HepG2 (cell line): ENCODE measurements around the gene C2orf81. TPM values are rescaled to one million over a fixed set of nuclear protein-coding genes. Genes with fewer than 3 reads are reported as not detected.
"Not testable (repeated sequence)": the region's sequence is repeated elsewhere in the genome, so short reads cannot be mapped to it uniquely, and the experiment has no call there.

Source experiments
- ATAC-seq: fragments of 200-7000 bp; cut with Tn5 transposase; 3 replicates; pipeline ENCODE4 v1.9.1; 2020; ENCODE audit warnings: mild to moderate bottlenecking, moderate library complexity
- BruUV-seq: library from RNA; stranded (reverse); fragments of 400-500 nt; replicated peaks from 2 replicates; lab custom pipeline; 2021; lab: Mats Ljungman, UMichigan
- CTCF ChIA-PET: fragments of 300-600 bp; formaldehyde crosslinking; extraction: SDS; loops from one replicate; lab custom pipeline; 2021; ENCODE audit warnings: low total read pairs, inconsistent platforms, low intra/inter-chr PET ratio; lab: Yijun Ruan, JAX
- POLR2A ChIA-PET: fragments of 350-600 bp; sonication (Branson Sonifier 250); formaldehyde crosslinking; loops from one replicate; lab custom pipeline; 2020; ENCODE audit warnings: antibody characterized with exemption, inconsistent platforms; lab: Yijun Ruan, JAX
- DNase-seq: peaks from one replicate; pipeline ENCODE4 v3.0.0-alpha.2; 2015; ENCODE audit warnings: low spot score
- FAIRE-seq: peaks from 3 replicates; lab custom pipeline; 2011; peaks lifted over from hg19 to GRCh38; lab: Jason Lieb, UNC
- H2AFZ ChIP-seq: one replicate; pipeline ENCODE4 v1.6.1; 2011; ENCODE audit warnings: low read length, inconsistent platforms
- H3K27ac ChIP-seq: fragments of 300-600 bp; 3 replicates; pipeline ENCODE4 v1.8.0; 2011; ENCODE audit warnings: mixed run types, mild to moderate bottlenecking, mixed read lengths, low read length, inconsistent platforms; ENCODE audit not compliant: insufficient read depth; ENCODE audit errors: extremely low read length
- H3K27me3 ChIP-seq, 2 experiments: fragments of 200-600 bp in 1 of 2; 2 replicates in 1 of 2; 3 replicates in 1 of 2; pipeline versions ENCODE4 v1.6.0 to v1.8.0; 2011; ENCODE audit warnings: low read length in 2 of 2, mild to moderate bottlenecking in 2 of 2, moderate library complexity in 2 of 2, inconsistent platforms in 1 of 2; ENCODE audit not compliant: insufficient read depth in 2 of 2, control insufficient read depth in 1 of 2
- H3K36me3 ChIP-seq, 2 experiments: fragments of 200-600 bp in 1 of 2; replicated peaks in 1 of 2; 2 replicates in 1 of 2; 3 replicates in 1 of 2; pipeline versions ENCODE4 v1.5.1 to v1.8.0; 2011; ENCODE audit warnings: low read length in 2 of 2, inconsistent platforms in 1 of 2; ENCODE audit not compliant: insufficient read depth in 2 of 2, control insufficient read depth in 1 of 2
- H3K4me1 ChIP-seq: 2 replicates; pipeline ENCODE4 v1.5.1; 2012; ENCODE audit warnings: low read length, inconsistent platforms; ENCODE audit not compliant: insufficient read depth
- H3K4me2 ChIP-seq: 2 replicates; pipeline ENCODE4 v1.6.0; 2011; ENCODE audit warnings: low read depth, low read length, inconsistent platforms
- H3K4me3 ChIP-seq, 3 experiments: fragments of 200-600 bp in 1 of 3; sonication (generic), shearing (Covaris generic) in 1 of 3; replicated peaks in 1 of 3; 2 replicates each; pipeline ENCODE4 v1.5.1; 2011 to 2016; ENCODE audit warnings: low read length in 3 of 3, inconsistent platforms in 2 of 3, low read depth in 2 of 3, mild to moderate bottlenecking in 2 of 3, control low read depth in 1 of 3, mixed read lengths in 1 of 3; ENCODE audit not compliant: insufficient read depth in 1 of 3
- H3K79me2 ChIP-seq: one replicate; pipeline ENCODE4 v1.6.1; 2011; ENCODE audit warnings: low read length, inconsistent platforms; ENCODE audit not compliant: insufficient read depth
- H3K9ac ChIP-seq: 2 replicates; pipeline ENCODE4 v1.6.0; 2011; ENCODE audit warnings: mild to moderate bottlenecking, low read depth, low read length, inconsistent platforms; ENCODE audit not compliant: insufficient read depth
- H3K9me3 ChIP-seq: 2 replicates; pipeline ENCODE4 v1.5.1; 2012; ENCODE audit warnings: mild to moderate bottlenecking, low read length
- H4K20me1 ChIP-seq: 2 replicates; pipeline ENCODE4 v1.6.0; 2011; ENCODE audit warnings: inconsistent platforms, mild to moderate bottlenecking, low read length, moderate library complexity; ENCODE audit not compliant: insufficient read depth
- AGO1 ChIP-seq: fragments of 200-400 bp; formaldehyde crosslinking; IDR thresholded peaks from 2 replicates; pipeline ENCODE4 v1.6.1; 2017; ENCODE audit warnings: mild to moderate bottlenecking, low read depth, low read length, moderate library complexity; ENCODE audit not compliant: poor library complexity, severe bottlenecking
- AGO2 ChIP-seq: fragments of 200-400 bp; formaldehyde crosslinking; optimal IDR thresholded peaks from 2 replicates; pipeline ENCODE3; 2017; ENCODE audit warnings: mild to moderate bottlenecking, low read depth, low read length, moderate library complexity
- NONO ChIP-seq, 2 experiments: fragments of 450-650 bp in 1 of 2; sonication (generic) in 1 of 2; formaldehyde crosslinking in 1 of 2; IDR thresholded peaks in 1 of 2; conservative IDR thresholded peaks in 1 of 2; 2 replicates each; pipeline versions ENCODE4 v1.6.1 to v1.8.0; 2017 to 2022; ENCODE audit warnings: mild to moderate bottlenecking in 1 of 2, missing genetic modification reagents in 1 of 2, moderate library complexity in 1 of 2
- REL ChIP-seq: sonication (generic); formaldehyde crosslinking; conservative IDR thresholded peaks from 2 replicates; pipeline ENCODE4 v1.8.0; 2022; ENCODE audit warnings: mild to moderate bottlenecking, missing genetic modification reagents, moderate library complexity
- ZC3H13 ChIP-seq: sonication (generic); formaldehyde crosslinking; IDR thresholded peaks from 2 replicates; pipeline ENCODE4 v1.8.1; 2023; ENCODE audit warnings: mild to moderate bottlenecking, missing genetic modification reagents, moderate library complexity
- ZGPAT ChIP-seq: IDR thresholded peaks from 2 replicates; pipeline ENCODE4 v1.6.1; 2016; ENCODE audit warnings: mild to moderate bottlenecking
- ZNF530 ChIP-seq: sonication (generic); formaldehyde crosslinking; IDR thresholded peaks from 2 replicates; pipeline ENCODE4 v1.5.0; 2020; ENCODE audit warnings: low read depth, mild to moderate bottlenecking, missing genetic modification reagents
- ZNF558 ChIP-seq: sonication (generic); formaldehyde crosslinking; IDR thresholded peaks from 2 replicates; pipeline ENCODE4 v1.9.0; 2022; ENCODE audit warnings: mild to moderate bottlenecking, missing genetic modification reagents, borderline replicate concordance
- ZNF589 ChIP-seq: sonication (generic); formaldehyde crosslinking; conservative IDR thresholded peaks from 2 replicates; pipeline ENCODE4 v1.8.0; 2022; ENCODE audit warnings: mild to moderate bottlenecking, moderate library complexity, missing genetic modification reagents
- ZNF772 ChIP-seq: sonication (generic); formaldehyde crosslinking; IDR thresholded peaks from 2 replicates; pipeline ENCODE4 v1.5.0; 2020; ENCODE audit warnings: mild to moderate bottlenecking, missing genetic modification reagents
- WGBS: methylation state at CpG from one replicate; pipeline ENCODE4 v1.1.6; 2017; ENCODE audit warnings: low lambda C conversion rate; 5-methylcytosine and 5-hydroxymethylcytosine counted together
- in situ Hi-C: cut with HindIII; loops from 2 replicates; pipeline ENCODE4 v1.10.0; 2017; ENCODE audit warnings: low pct_unique_long_range_greater_than_20kb; ENCODE audit not compliant: extremely low pct_ligation_motif_present
- intact Hi-C: fragments of 100-400 bp; cut with micrococcal nuclease; formaldehyde crosslinking; loops from one replicate; pipeline ENCODE4 v1.10.0; 2022; ENCODE audit not compliant: unreplicated experiment
- polyA plus RNA-seq, 8 experiments: library from polyadenylated mRNA; depleted of rRNA in 3 of 8; stranded (reverse) in 7 of 8; unstranded in 1 of 8; fragments of >200 nt; fragmentation: Illumina TruSeq in 4 of 8; extraction: Trizol in 4 of 8; gene quantifications; 2 replicates each; pipeline versions ENCODE4 v1.2.1 to v1.2.3, GENCODE V29; 2011 to 2016; ENCODE audit warnings: low read depth in 4 of 8, missing spikeins in 1 of 8, mixed read lengths in 1 of 8; ENCODE audit not compliant: insufficient read depth in 1 of 8
- total RNA-seq, 5 experiments: library from RNA; depleted of rRNA; stranded (reverse); fragments of >200 nt; fragmentation: Illumina TruSeq; extraction: Trizol; gene quantifications; 2 replicates each; pipeline ENCODE4 v1.2.3, GENCODE V29; 2016; ENCODE audit warnings: low read depth in 1 of 5

C2orf81 gene
- total and polyA plus RNA-seq, 2 of the 13 experiments (the other 11 are each of a cell fraction or from before 2014, with no cell fraction given) = 0.15 to 0.17 TPM

- TF ChIP-seq ZNF530 (CRISPR knock-in tag) = no peak
Measured at GRCh38 chr2:74461187-74462053, 40.0 kb upstream of the C2orf81 start (continued).

GRCh38 chr2:74460187-74460586, 38.8 kb upstream of the C2orf81 start:
- BruUV-seq; H4K20me1 ChIP-seq; H2AFZ ChIP-seq; H3K9me3 ChIP-seq; ATAC-seq; H3K9ac ChIP-seq; intact Hi-C loops; H3K27me3 ChIP-seq; H3K4me2 ChIP-seq; CTCF ChIA-PET; FAIRE-seq; H3K27ac ChIP-seq; in situ Hi-C loops; DNase-seq; H3K4me3 ChIP-seq; TF ChIP-seq NONO (IDR thresholded peaks at IDR 0.05): not testable (repeated sequence)
- Histone ChIP-seq H3K36me3 (peaks cover 1 to 24% of the 10 kb centered on the region in 2 experiments), H3K4me1 (peaks cover 40% of the 10 kb centered on the region), H3K79me2 (peaks cover 44% of the 10 kb centered on the region)
- POLR2A ChIA-PET = interaction anchor here (2.7 to 12.4 kb wide), 5 partner anchors 17 to 47 kb away, joined by 11 to 342 read pairs (median 71); partner anchors contain the start of genes CCDC142, LBX2, PCGF1 and RTKN
- WGBS = 96% methylated on average over 10 of the region's 10 CpGs
- TF ChIP-seq ZC3H13 (CRISPR knock-in tag) = 0 out of 2 replicates have a peak, but pooled peaks have one; percentile 40
- TF ChIP-seq NONO (CRISPR knock-in tag; conservative IDR thresholded peaks at IDR 0.05) = peak; percentile 62
- TF ChIP-seq ZGPAT (CRISPR knock-in tag) = 0 out of 2 replicates have a peak, but pooled peaks have one; percentile 4
- TF ChIP-seq AGO2 = peak; percentile 60
- TF ChIP-seq ZNF558 (CRISPR knock-in tag) = peak; percentile 28; the same call in 1 of the 2 replicates
- TF ChIP-seq ZNF589 (CRISPR knock-in tag) = 0 out of 2 replicates have a peak, but pooled peaks have one; percentile 4
- 0 out of 2 replicates have a peak, but pooled peaks have one; percentile 43 for TF ChIP-seq REL (CRISPR knock-in tag)
- peak; percentile 47 for TF ChIP-seq AGO1
- TF ChIP-seq ZNF772 (CRISPR knock-in tag) = 0 out of 2 replicates have a peak, but pooled peaks have one; percentile 6
- TF ChIP-seq, all 625 proteins: peak for 9; not testable (repeated sequence) for 616
